MM.1S (cell line): Measurements from ENCODE around the gene MED27.

Experiments used
- DNase-seq: peaks from one replicate; pipeline ENCODE4 v3.0.0-alpha.2; 2015
- H2AFZ ChIP-seq: fragments of 300-600 bp; sonication (generic); 2 replicates; pipeline ENCODE4 v1.6.0; 2016; ENCODE audit warnings: antibody characterized with exemption, low read length
- H3F3A ChIP-seq: fragments of 300-600 bp; sonication (generic); 2 replicates; pipeline ENCODE4 v1.6.1; 2016; ENCODE audit warnings: mild to moderate bottlenecking, antibody characterized with exemption, low read length, moderate library complexity, mixed read lengths; ENCODE audit not compliant: insufficient read depth
- H3K27ac ChIP-seq: fragments of 300-600 bp; sonication (generic); 2 replicates; pipeline ENCODE4 v1.5.1; 2016; ENCODE audit warnings: mild to moderate bottlenecking, low read length
- H3K27me3 ChIP-seq: fragments of 300-600 bp; sonication (generic); replicated peaks from 2 replicates; pipeline ENCODE4 v1.6.0; 2016; ENCODE audit warnings: low read length; ENCODE audit not compliant: insufficient read depth
- H3K36me3 ChIP-seq: fragments of 300-600 bp; sonication (generic); replicated peaks from 2 replicates; pipeline ENCODE4 v1.6.1; 2016; ENCODE audit warnings: mild to moderate bottlenecking, low read length, mixed read lengths; ENCODE audit not compliant: insufficient read depth
- H3K4me1 ChIP-seq: fragments of 300-600 bp; sonication (generic); 2 replicates; pipeline ENCODE4 v1.6.1; 2016; ENCODE audit warnings: low read length, mixed read lengths
- H3K4me2 ChIP-seq: fragments of 300-600 bp; sonication (generic); 2 replicates; pipeline ENCODE4 v1.6.0; 2016; ENCODE audit warnings: low read depth, low read length
- H3K4me3 ChIP-seq: fragments of 300-600 bp; sonication (generic); 2 replicates; pipeline ENCODE4 v1.5.1; 2016; ENCODE audit warnings: low read length, mixed read lengths
- H3K79me2 ChIP-seq: fragments of 300-600 bp; sonication (generic); 2 replicates; pipeline ENCODE4 v1.6.1; 2016; ENCODE audit warnings: mixed run types, low read length, mixed read lengths
- H3K9ac ChIP-seq: fragments of 300-600 bp; sonication (generic); 2 replicates; pipeline ENCODE4 v1.6.1; 2016; ENCODE audit warnings: low read length, mixed read lengths
- H3K9me2 ChIP-seq: fragments of 300-600 bp; sonication (generic); replicated peaks from 2 replicates; pipeline ENCODE4 v1.6.1; 2016; ENCODE audit warnings: mild to moderate bottlenecking, low read length, mixed read lengths; ENCODE audit not compliant: insufficient read depth
- H3K9me3 ChIP-seq: fragments of 300-600 bp; sonication (generic); replicated peaks from 2 replicates; pipeline ENCODE4 v1.6.1; 2016; ENCODE audit warnings: mild to moderate bottlenecking, low read length, mixed read lengths; ENCODE audit not compliant: insufficient read depth
- H4K20me1 ChIP-seq: fragments of 300-600 bp; sonication (generic); 2 replicates; pipeline ENCODE4 v1.6.1; 2016; ENCODE audit warnings: mild to moderate bottlenecking, low read length, moderate library complexity, mixed read lengths; ENCODE audit not compliant: insufficient read depth
- CTCF ChIP-seq: fragments of 300-600 bp; sonication (generic); IDR thresholded peaks from 2 replicates; pipeline ENCODE4 v1.5.1; 2016; ENCODE audit warnings: antibody characterized with exemption, low read length, mixed read lengths
- EZH2 ChIP-seq: fragments of 300-600 bp; sonication (generic); optimal IDR thresholded peaks from 2 replicates; pipeline ENCODE3; 2017; ENCODE audit warnings: low read depth, mild to moderate bottlenecking, antibody characterized with exemption, low read length, mixed read lengths
- EZH2phosphoT487 ChIP-seq: fragments of 300-600 bp; sonication (generic); IDR thresholded peaks from 2 replicates; pipeline ENCODE4 v1.6.1; 2018; ENCODE audit warnings: antibody characterized with exemption, low read length

MED27 gene

GRCh38 chr9:132041798-132042197 is 37.9 kb downstream of the MED27 start:
- Histone ChIP-seq H3K9me3 (no peaks in the 10 kb centered on the region), H3K9ac (no peak overlapping the region), H3K79me2 (peaks cover 35% of the 10 kb centered on the region; the same call in 1 of the 2 replicates), H3K27ac (no peak overlapping the region), H3K4me3 (no peak overlapping the region), H3K9me2 (no peaks in the 10 kb centered on the region), H3K36me3 (no peaks in the 10 kb centered on the region), H4K20me1 (no peaks in the 10 kb centered on the region), H3F3A (no peaks in the 10 kb centered on the region), H3K4me1 (no peaks in the 10 kb centered on the region), H3K4me2 (no peak overlapping the region), H2AFZ (no peak overlapping the region), H3K27me3 (no peaks in the 10 kb centered on the region)
- DNase-seq: no peak
- TF ChIP-seq CTCF (no peak), EZH2 (no peak), EZH2phosphoT487 (no peak)

- TF ChIP-seq CTCF: no peak
- no peak for TF ChIP-seq EZH2phosphoT487
- no peak for TF ChIP-seq EZH2
- no peak overlapping the region for H2AFZ ChIP-seq
- no peaks in the 10 kb centered on the region for H3K9me2 ChIP-seq
- no peaks in the 10 kb centered on the region for H3F3A ChIP-seq
- no peaks in the 10 kb centered on the region for H3K36me3 ChIP-seq
- no peaks in the 10 kb centered on the region for H3K9me3 ChIP-seq
- H3K79me2 ChIP-seq: peaks cover 33% of the 10 kb centered on the region; the same call in 1 of the 2 replicates
- H3K4me2 ChIP-seq: no peak overlapping the region
- H3K4me1 ChIP-seq: no peaks in the 10 kb centered on the region
- H3K4me3 ChIP-seq: no peak overlapping the region
- no peaks in the 10 kb centered on the region for H3K27me3 ChIP-seq
- H3K27ac ChIP-seq: no peak overlapping the region
- H4K20me1 ChIP-seq: no peaks in the 10 kb centered on the region
- no peak for DNase-seq
- no peak overlapping the region for H3K9ac ChIP-seq
Observed at GRCh38 chr9:132040808-132041207, 38.9 kb downstream of the MED27 start.

- H3K4me3 ChIP-seq: no peak overlapping the region
- H3K9me2 ChIP-seq: no peaks in the 10 kb centered on the region
- TF ChIP-seq EZH2 (no peak), EZH2phosphoT487 (no peak), CTCF (no peak)
- H3K27ac ChIP-seq: no peak overlapping the region
- no peaks in the 10 kb centered on the region for H3K4me1 ChIP-seq
- no peak overlapping the region for H3K4me2 ChIP-seq
- no peak for DNase-seq
- H3K36me3 ChIP-seq: no peaks in the 10 kb centered on the region
- H3K9ac ChIP-seq: no peak overlapping the region
- H2AFZ ChIP-seq: no peak overlapping the region
- no peaks in the 10 kb centered on the region for H3K9me3 ChIP-seq
- H3K27me3 ChIP-seq: no peaks in the 10 kb centered on the region
- no peaks in the 10 kb centered on the region for H4K20me1 ChIP-seq
- H3K79me2 ChIP-seq: peaks cover 31% of the 10 kb centered on the region
- H3F3A ChIP-seq: no peaks in the 10 kb centered on the region
Observed at GRCh38 chr9:132040246-132040645, 39.4 kb downstream of the MED27 start.
